ENCODE data around the gene PLGRKT. TPM values are rescaled to one million over a fixed set of nuclear protein-coding genes. Genes with fewer than 3 reads are reported as not detected.
"Not testable (repeated sequence)": the region's sequence is repeated elsewhere in the genome, so short reads cannot be mapped to it uniquely, and the experiment has no call there.

Gene PLGRKT
- total RNA-seq, 2 donors from 2014 or later: 17.4 to 23.5 TPM

- DNase-seq (no peak), ATAC-seq (peak; percentile 76)
- H3K4me3 Mint-ChIP-seq: no peak overlapping the region
- no peaks in the 10 kb centered on the region for H3K27me3 Mint-ChIP-seq
- peak overlapping the region; percentile 34 for H3K27ac Mint-ChIP-seq
- H3K4me1 Mint-ChIP-seq: peaks cover 27% of the 10 kb centered on the region
- peaks cover 2% of the 10 kb centered on the region for H3K36me3 Mint-ChIP-seq (ENCODE audit: low read depth)
- no peaks in the 10 kb centered on the region for H3K9me3 ChIP-seq (ENCODE audit: control insufficient read depth, low read length, poor library complexity, severe bottlenecking)
Measured at GRCh38 chr9:5375790-5376477, 61.8 kb downstream of the PLGRKT start.

GRCh38 chr9:5375091-5375490 is 62.6 kb downstream of the PLGRKT start:
- Mint-ChIP-seq H3K27me3 (no peaks in the 10 kb centered on the region), H3K36me3 (ENCODE audit: low read depth) (peaks cover 2% of the 10 kb centered on the region), H3K27ac (peak overlapping the region; percentile 34), H3K4me3 (no peak overlapping the region), H3K4me1 (peaks cover 27% of the 10 kb centered on the region)
- ATAC-seq: no peak
- no peaks in the 10 kb centered on the region for H3K9me3 ChIP-seq (ENCODE audit: control insufficient read depth, low read length, poor library complexity, severe bottlenecking)
- no peak for DNase-seq

GRCh38 chr9:5364294-5365024 is 73.3 kb downstream of the PLGRKT start:
- peaks cover 3% of the 10 kb centered on the region for H3K4me1 Mint-ChIP-seq
- DNase-seq: no peak
- H3K9me3 ChIP-seq (ENCODE audit: control insufficient read depth, low read length, poor library complexity, severe bottlenecking): no peaks in the 10 kb centered on the region
- H3K36me3 Mint-ChIP-seq (ENCODE audit: low read depth): peaks cover 2% of the 10 kb centered on the region
- H3K27me3 Mint-ChIP-seq: no peaks in the 10 kb centered on the region
- ATAC-seq: no peak
- H3K4me3 Mint-ChIP-seq: no peak overlapping the region
- H3K27ac Mint-ChIP-seq: no peak overlapping the region

- no peak overlapping the region for H3K4me3 Mint-ChIP-seq
- H3K27ac Mint-ChIP-seq: no peak overlapping the region
- ATAC-seq (no peak), DNase-seq (no peak)
- H3K4me1 Mint-ChIP-seq: no peaks in the 10 kb centered on the region
- H3K36me3 Mint-ChIP-seq (ENCODE audit: low read depth): peaks cover 2% of the 10 kb centered on the region
- no peaks in the 10 kb centered on the region for H3K27me3 Mint-ChIP-seq
- no peaks in the 10 kb centered on the region for H3K9me3 ChIP-seq (ENCODE audit: control insufficient read depth, low read length, poor library complexity, severe bottlenecking)
Measured at GRCh38 chr9:5361326-5362010, 76.3 kb downstream of the PLGRKT start.

- Mint-ChIP-seq H3K27ac (no peak overlapping the region), H3K27me3 (no peaks in the 10 kb centered on the region)
Measured at GRCh38 chr9:5360341-5360740, 77.4 kb downstream of the PLGRKT start.

GRCh38 chr9:5357431-5358105 is 80.2 kb downstream of the PLGRKT start:
- ATAC-seq (no peak), DNase-seq (no peak)
- peaks cover 15% of the 10 kb centered on the region for H3K4me1 Mint-ChIP-seq
- H3K27ac Mint-ChIP-seq: peak overlapping the region; percentile 22
- no peaks in the 10 kb centered on the region for H3K9me3 ChIP-seq (ENCODE audit: control insufficient read depth, low read length, poor library complexity, severe bottlenecking)
- H3K27me3 Mint-ChIP-seq: no peaks in the 10 kb centered on the region
- no peaks in the 10 kb centered on the region for H3K36me3 Mint-ChIP-seq (ENCODE audit: low read depth)
- no peak overlapping the region for H3K4me3 Mint-ChIP-seq

More at GRCh38 chr9:5360341-5360740, 77.4 kb downstream of the PLGRKT start:
- Mint-ChIP-seq H3K36me3 (ENCODE audit: low read depth) (peaks cover 2% of the 10 kb centered on the region), H3K4me1 (no peaks in the 10 kb centered on the region), H3K4me3 (no peak overlapping the region)
- H3K9me3 ChIP-seq (ENCODE audit: control insufficient read depth, low read length, poor library complexity, severe bottlenecking): no peaks in the 10 kb centered on the region
- DNase-seq (no peak), ATAC-seq (no peak)

- no peaks in the 10 kb centered on the region for H3K27me3 Mint-ChIP-seq
- no peak for DNase-seq
- H3K27ac Mint-ChIP-seq: no peak overlapping the region
- H3K36me3 Mint-ChIP-seq (ENCODE audit: low read depth): no peaks in the 10 kb centered on the region
- no peak for ATAC-seq
- H3K4me3 Mint-ChIP-seq: no peak overlapping the region
- H3K4me1 Mint-ChIP-seq: peaks cover 29% of the 10 kb centered on the region
- H3K9me3 ChIP-seq (ENCODE audit: control insufficient read depth, low read length, poor library complexity, severe bottlenecking): no peaks in the 10 kb centered on the region
Measured at GRCh38 chr9:5355817-5356216, 81.9 kb downstream of the PLGRKT start.

- ATAC-seq (no peak), DNase-seq (no peak)
- no peaks in the 10 kb centered on the region for H3K9me3 ChIP-seq (ENCODE audit: control insufficient read depth, low read length, poor library complexity, severe bottlenecking)
- H3K27ac Mint-ChIP-seq: no peak overlapping the region
- H3K4me1 Mint-ChIP-seq: peaks cover 33% of the 10 kb centered on the region
- H3K27me3 Mint-ChIP-seq: no peaks in the 10 kb centered on the region
- H3K36me3 Mint-ChIP-seq (ENCODE audit: low read depth): no peaks in the 10 kb centered on the region
- no peak overlapping the region for H3K4me3 Mint-ChIP-seq
Measured at GRCh38 chr9:5355226-5355625, 82.5 kb downstream of the PLGRKT start.

- ATAC-seq: no peak
- H3K9me3 ChIP-seq (ENCODE audit: control insufficient read depth, low read length, poor library complexity, severe bottlenecking): no peaks in the 10 kb centered on the region
- Mint-ChIP-seq H3K4me1 (peaks cover 33% of the 10 kb centered on the region), H3K27me3 (no peaks in the 10 kb centered on the region), H3K4me3 (no peak overlapping the region), H3K36me3 (ENCODE audit: low read depth) (no peaks in the 10 kb centered on the region), H3K27ac (peak overlapping the region; percentile 22)
- no peak for DNase-seq
Measured at GRCh38 chr9:5354184-5354583, 83.5 kb downstream of the PLGRKT start.

GRCh38 chr9:5352637-5353248 is 85.0 kb downstream of the PLGRKT start:
- H3K27ac Mint-ChIP-seq: peak overlapping the region; percentile 79
- DNase-seq: no peak
- H3K27me3 Mint-ChIP-seq: no peaks in the 10 kb centered on the region
- H3K9me3 ChIP-seq (ENCODE audit: control insufficient read depth, low read length, poor library complexity, severe bottlenecking): no peaks in the 10 kb centered on the region
- no peaks in the 10 kb centered on the region for H3K36me3 Mint-ChIP-seq (ENCODE audit: low read depth)
- ATAC-seq: peak; percentile 68
- H3K4me3 Mint-ChIP-seq: peak overlapping the region; percentile 53
- H3K4me1 Mint-ChIP-seq: peaks cover 33% of the 10 kb centered on the region

- H3K9me3 ChIP-seq (ENCODE audit: control insufficient read depth, low read length, poor library complexity, severe bottlenecking); H3K36me3 Mint-ChIP-seq (ENCODE audit: low read depth); H3K4me3 Mint-ChIP-seq; DNase-seq; H3K27me3 Mint-ChIP-seq: not testable (repeated sequence)
- ATAC-seq: peak; percentile 98
- H3K4me1 Mint-ChIP-seq: peaks cover 15% of the 10 kb centered on the region
- peak within 1 kb of the TSS; percentile 81 for H3K27ac Mint-ChIP-seq
Measured at GRCh38 chr9:5338992-5339981, 98.4 kb downstream of the PLGRKT start, which contains the start of gene RLN1. Gene RLN1, minus strand, starts transcription at chr9:5339876. Its CDS starts 130 bp downstream, at chr9:5339746.

- ATAC-seq (peak; percentile 55), DNase-seq (peak in 2 of 3 donors; percentile 21 to 23)
- H3K9me3 ChIP-seq (ENCODE audit: control insufficient read depth, low read length, poor library complexity, severe bottlenecking): no peaks in the 10 kb centered on the region
- Mint-ChIP-seq H3K27me3 (no peaks in the 10 kb centered on the region), H3K36me3 (ENCODE audit: low read depth) (peaks cover 12% of the 10 kb centered on the region), H3K4me3 (peak overlapping the region; percentile 61), H3K4me1 (peaks cover 25% of the 10 kb centered on the region), H3K27ac (peak overlapping the region; percentile 83)
Measured at GRCh38 chr9:5336688-5337087, 101.0 kb downstream of the PLGRKT start.

All from T-helper 17 cell (primary cell).